B cell (primary cell): ENCODE data around the gene OR2W3. TPM values are rescaled to one million over a fixed set of nuclear protein-coding genes. Genes with fewer than 3 reads are reported as not detected.

ENCODE experiments used
- ATAC-seq: fragments of 200-7000 bp; cut with Tn5 transposase; one replicate; pipeline ENCODE4 v1.10.0; 2021; ENCODE audit warnings: low read depth, mild to moderate bottlenecking, moderate number of reproducible peaks, moderate library complexity
- CTCF ChIA-PET: fragments of 350-600 bp; sonication (Branson Sonifier 250); formaldehyde crosslinking; loops from one replicate; lab custom pipeline; 2021; ENCODE audit warnings: antibody characterized with exemption, inconsistent platforms; lab: Charles Lee
- POLR2A ChIA-PET: fragments of 350-600 bp; sonication (Branson Sonifier 250); formaldehyde crosslinking; loops from one replicate; lab custom pipeline; 2021; ENCODE audit warnings: antibody characterized with exemption; lab: Charles Lee
- DNase-seq: peaks from one replicate; pipeline ENCODE4 v3.0.0; 2013
- H2AFZ ChIP-seq: 2 replicates; pipeline ENCODE4 v1.6.1; 2012; ENCODE audit warnings: mild to moderate bottlenecking, low read depth, low read length; ENCODE audit not compliant: insufficient read depth, poor library complexity, severe bottlenecking
- H3K27ac ChIP-seq, 2 donors: 1 replicate in 1 of 2; 2 replicates in 1 of 2; pipeline ENCODE4 v1.5.1; 2012 to 2013; ENCODE audit warnings: low read length in 2 of 2, mild to moderate bottlenecking in 2 of 2, moderate library complexity in 1 of 2
- H3K27me3 ChIP-seq, 4 experiments: fragments of 200-600 bp in 1 of 4; sonication (generic) in 1 of 4; replicated peaks in 1 of 4; 1 replicate in 2 of 4; 2 replicates in 2 of 4; pipeline versions ENCODE4 v1.6.1 to v1.7.0; 2013 to 2016; ENCODE audit warnings: low read length in 3 of 4, mild to moderate bottlenecking in 2 of 4, mixed read lengths in 1 of 4, moderate library complexity in 1 of 4; ENCODE audit not compliant: insufficient read depth in 4 of 4, control insufficient read depth in 3 of 4; ENCODE audit errors: control extremely low read depth in 1 of 4
- H3K36me3 ChIP-seq, 2 experiments: replicated peaks in 1 of 2; 1 replicate in 1 of 2; 2 replicates in 1 of 2; pipeline versions ENCODE4 v1.6.1 to v1.7.1; 2013; ENCODE audit warnings: low read length in 1 of 2; ENCODE audit not compliant: insufficient read depth in 2 of 2, control insufficient read depth in 1 of 2; ENCODE audit errors: control extremely low read depth in 1 of 2, extremely low read depth in 1 of 2
- H3K4me1 ChIP-seq, 2 donors: fragments of 200-600 bp in 1 of 2; sonication (generic) in 1 of 2; 1 replicate in 1 of 2; 2 replicates in 1 of 2; pipeline versions ENCODE4 v1.5.1 to v1.6.1; 2013 to 2017; ENCODE audit warnings: low read length in 2 of 2; ENCODE audit not compliant: control insufficient read depth in 2 of 2, insufficient read depth in 2 of 2
- H3K4me2 ChIP-seq: replicated peaks from 2 replicates; pipeline ENCODE3; 2012; ENCODE audit warnings: mild to moderate bottlenecking, low read depth, low read length; ENCODE audit not compliant: poor library complexity, severe bottlenecking
- H3K4me3 ChIP-seq, 5 experiments: fragments of 200-600 bp in 1 of 5; sonication (generic) in 1 of 5; 1 replicate in 3 of 5; 2 replicates in 2 of 5; pipeline versions ENCODE4 v1.5.1 to v1.7.0; 2011 to 2016; ENCODE audit warnings: low read length in 4 of 5, mild to moderate bottlenecking in 4 of 5, low read depth in 2 of 5, control low read depth in 1 of 5, moderate library complexity in 1 of 5; ENCODE audit not compliant: insufficient read depth in 1 of 5; ENCODE audit errors: control extremely low read depth in 1 of 5, extremely low read depth in 1 of 5
- H3K79me2 ChIP-seq: fragments of 200-600 bp; sonication (generic); one replicate; pipeline ENCODE4 v1.6.0; 2016; ENCODE audit warnings: low read length; ENCODE audit not compliant: control insufficient read depth, insufficient read depth
- H3K9ac ChIP-seq: fragments of 200-600 bp; sonication (generic); 2 replicates; pipeline ENCODE4 v1.6.1; 2017; ENCODE audit warnings: mild to moderate bottlenecking, low read length, moderate library complexity
- H3K9me3 ChIP-seq, 3 donors: one replicate each; pipeline versions ENCODE4 v1.6.1 to v1.7.1; 2013; ENCODE audit warnings: low read length in 2 of 3; ENCODE audit not compliant: control insufficient read depth in 2 of 3, insufficient read depth in 1 of 3; ENCODE audit errors: control extremely low read depth in 1 of 3
- H4K20me1 ChIP-seq: 2 replicates; pipeline ENCODE4 v1.6.0; 2012; ENCODE audit warnings: mild to moderate bottlenecking, low read length; ENCODE audit not compliant: insufficient read depth, control insufficient read depth, poor library complexity, severe bottlenecking
- H3K27ac Mint-ChIP-seq: one replicate; pipeline ENCODE4 v1.8.0; 2021; ENCODE audit warnings: mixed read lengths
- H3K27me3 Mint-ChIP-seq: one replicate; pipeline ENCODE4 v1.8.0; 2021; ENCODE audit warnings: mixed read lengths
- H3K4me1 Mint-ChIP-seq: one replicate; pipeline ENCODE4 v1.8.0; 2021; ENCODE audit warnings: mixed read lengths
- H3K4me3 Mint-ChIP-seq: one replicate; pipeline ENCODE4 v1.8.0; 2021; ENCODE audit warnings: mixed read lengths
- H3K9me3 Mint-ChIP-seq: one replicate; pipeline ENCODE4 v1.8.0; 2022; ENCODE audit warnings: mixed read lengths; ENCODE audit not compliant: insufficient read depth
- EZH2 ChIP-seq: IDR thresholded peaks from 2 replicates; pipeline ENCODE4 v1.6.1; 2012; ENCODE audit warnings: borderline replicate concordance, low read depth, mild to moderate bottlenecking, moderate library complexity, low read length; ENCODE audit not compliant: insufficient read depth, poor library complexity, severe bottlenecking
- whole genome bisulfite sequencing: methylation state at CpG from one replicate; pipeline ENCODE4 v1.1.5; 2013; ENCODE audit warnings: missing lambda C conversion rate; ENCODE audit not compliant: insufficient coverage; 5-methylcytosine and 5-hydroxymethylcytosine counted together
- intact Hi-C: fragments of 100-400 bp; cut with micrococcal nuclease; formaldehyde crosslinking; loops from one replicate; pipeline ENCODE4 v1.10.0; 2022
- polyA plus RNA-seq: library from polyadenylated mRNA; depleted of rRNA; stranded (reverse); fragments of >200 nt; gene quantifications from 2 replicates; pipeline ENCODE4 v1.2.3, GENCODE V29; 2012
- total RNA-seq, 2 donors: library from RNA; stranded (reverse); fragments of 120-200 nt in 1 of 2; gene quantifications; 1 replicate in 1 of 2; 2 replicates in 1 of 2; pipeline versions ENCODE4 v1.2.3 to v1.2.4, GENCODE V29; 2013 to 2022
- TF ChIP-seq, protein P1 (sequence below): fragments of 200-600 bp; IDR thresholded peaks from one replicate; pipeline ENCODE4 v1.8.0; 2022; ENCODE audit warnings: antibody characterized with exemption, mild to moderate bottlenecking

OR2W3 gene
- total and polyA plus RNA-seq, 2 donors (not counting 1 experiment from before 2014, with no cell fraction given): 2.5 TPM; not detected in 1

DNA sequence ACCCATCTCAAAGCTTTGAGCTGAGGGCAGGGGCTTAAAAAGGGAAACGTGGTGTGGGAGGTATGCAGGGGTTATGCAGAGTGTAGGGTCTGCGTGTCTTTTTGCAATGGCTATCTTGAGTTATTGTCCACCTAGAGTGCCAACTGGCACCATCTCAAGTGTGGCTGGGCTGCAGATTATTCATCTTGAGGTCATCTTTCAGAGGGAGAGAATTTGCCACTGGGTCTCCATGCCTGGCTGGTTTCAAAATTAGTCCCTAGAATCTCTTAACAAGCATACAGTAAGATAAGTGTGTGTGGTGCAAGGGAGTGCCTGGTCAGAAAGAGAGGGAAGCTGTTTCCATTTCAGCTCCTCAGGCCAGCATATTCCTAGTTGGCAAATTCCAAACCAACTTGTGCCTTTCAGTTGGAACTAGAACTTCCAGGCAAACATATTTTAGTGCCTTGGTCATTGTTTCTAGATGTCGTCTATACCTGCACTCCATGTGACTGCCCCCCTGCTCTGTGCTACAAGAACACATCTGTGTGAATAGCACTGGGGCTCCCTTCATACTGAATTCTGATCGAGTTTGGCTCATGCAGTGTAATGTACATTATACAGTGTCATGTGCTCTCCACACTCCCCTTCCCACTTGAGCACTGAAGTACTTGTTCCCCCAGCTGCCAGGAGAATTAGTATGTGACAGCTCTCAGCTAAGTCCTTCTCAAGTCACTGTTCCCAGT, 19.7 kb downstream of the OR2W3 start:
- H3K4me3 Mint-ChIP-seq: no peak overlapping the region
- Histone ChIP-seq H2AFZ (no peak overlapping the region), H3K4me1 (no peaks in the 10 kb centered on the region), H3K27me3 (no peaks in the 10 kb centered on the region), H3K9ac (no peak overlapping the region), H3K36me3 (no peaks in the 10 kb centered on the region), H3K79me2 (no peaks in the 10 kb centered on the region), H3K4me3 (no peak overlapping the region), H3K27ac (no peak overlapping the region), H3K9me3 (no peaks in the 10 kb centered on the region), H3K4me2 (no peak overlapping the region), H4K20me1 (no peaks in the 10 kb centered on the region)
- WGBS: 61% methylated on average over 4 of the region's 4 CpGs
- ChIA-PET POLR2A (no interaction called here), CTCF (no interaction called here)
- ATAC-seq: no peak
- intact Hi-C loops: no loop called here
- DNase-seq: no peak
- no peaks in the 10 kb centered on the region for H3K9me3 Mint-ChIP-seq
- H3K27ac Mint-ChIP-seq: no peak overlapping the region
- no peaks in the 10 kb centered on the region for H3K27me3 Mint-ChIP-seq
- peaks cover 2% of the 10 kb centered on the region for H3K4me1 Mint-ChIP-seq
- no peak for TF ChIP-seq EZH2
- TF ChIP-seq, protein P1, sequence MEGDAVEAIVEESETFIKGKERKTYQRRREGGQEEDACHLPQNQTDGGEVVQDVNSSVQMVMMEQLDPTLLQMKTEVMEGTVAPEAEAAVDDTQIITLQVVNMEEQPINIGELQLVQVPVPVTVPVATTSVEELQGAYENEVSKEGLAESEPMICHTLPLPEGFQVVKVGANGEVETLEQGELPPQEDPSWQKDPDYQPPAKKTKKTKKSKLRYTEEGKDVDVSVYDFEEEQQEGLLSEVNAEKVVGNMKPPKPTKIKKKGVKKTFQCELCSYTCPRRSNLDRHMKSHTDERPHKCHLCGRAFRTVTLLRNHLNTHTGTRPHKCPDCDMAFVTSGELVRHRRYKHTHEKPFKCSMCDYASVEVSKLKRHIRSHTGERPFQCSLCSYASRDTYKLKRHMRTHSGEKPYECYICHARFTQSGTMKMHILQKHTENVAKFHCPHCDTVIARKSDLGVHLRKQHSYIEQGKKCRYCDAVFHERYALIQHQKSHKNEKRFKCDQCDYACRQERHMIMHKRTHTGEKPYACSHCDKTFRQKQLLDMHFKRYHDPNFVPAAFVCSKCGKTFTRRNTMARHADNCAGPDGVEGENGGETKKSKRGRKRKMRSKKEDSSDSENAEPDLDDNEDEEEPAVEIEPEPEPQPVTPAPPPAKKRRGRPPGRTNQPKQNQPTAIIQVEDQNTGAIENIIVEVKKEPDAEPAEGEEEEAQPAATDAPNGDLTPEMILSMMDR: no peak

GRCh38 chr1:247919952-247920351, 24.6 kb downstream of the OR2W3 start, which contains the start of gene OR2T8:
OR2T8 (plus strand) TSS chr1:247920252; CDS start chr1:247921018, 766 bp downstream.
- no peak for ATAC-seq
- Histone ChIP-seq H4K20me1 (no peaks in the 10 kb centered on the region), H3K27ac (no peak within 1 kb of the TSS), H3K4me3 (no peak within 1 kb of the TSS), H3K4me1 (no peaks in the 10 kb centered on the region), H3K9ac (no peak within 1 kb of the TSS), H3K27me3 (no peaks in the 10 kb centered on the region), H2AFZ (no peak within 1 kb of the TSS), H3K9me3 (no peaks in the 10 kb centered on the region), H3K36me3 (no peaks in the 10 kb centered on the region), H3K79me2 (no peaks in the 10 kb centered on the region), H3K4me2 (no peak within 1 kb of the TSS)
- no peak for DNase-seq
- H3K9me3 Mint-ChIP-seq: no peaks in the 10 kb centered on the region
- ChIA-PET POLR2A (no interaction called here), CTCF (no interaction called here)
- intact Hi-C loops: no loop called here
- WGBS: no CpG with 5 or more reads among the region's 2 CpGs
- H3K27ac Mint-ChIP-seq: no peak within 1 kb of the TSS
- no peaks in the 10 kb centered on the region for H3K27me3 Mint-ChIP-seq
- H3K4me3 Mint-ChIP-seq: no peak within 1 kb of the TSS
- TF ChIP-seq EZH2: no peak
- TF ChIP-seq, protein P1: no peak
- H3K4me1 Mint-ChIP-seq: no peaks in the 10 kb centered on the region
